HepG2 (cell line): Measurements from ENCODE around the gene CACNG7. TPM values are rescaled to one million over a fixed set of nuclear protein-coding genes. Genes with fewer than 3 reads are reported as not detected.

Experiments used
- CHCHD3 ChIP-seq: sonication (generic); formaldehyde crosslinking; IDR thresholded peaks from 2 replicates; pipeline ENCODE4 v1.8.0; 2022; ENCODE audit warnings: mild to moderate bottlenecking, missing genetic modification reagents, moderate library complexity
- ELF3 ChIP-seq: IDR thresholded peaks from 2 replicates; pipeline ENCODE4 v1.6.1; 2016; ENCODE audit warnings: missing genetic modification reagents, missing compliant biosample characterization
- HMGA1 ChIP-seq: sonication (generic); formaldehyde crosslinking; conservative IDR thresholded peaks from 2 replicates; pipeline ENCODE4 v1.4.0; 2020; ENCODE audit warnings: missing genetic modification reagents
- KMT2A ChIP-seq: sonication (generic); formaldehyde crosslinking; IDR thresholded peaks from 2 replicates; pipeline ENCODE4 v1.4.0; 2020; ENCODE audit warnings: missing genetic modification reagents
- MAZ ChIP-seq, 2 experiments: sonication (generic) in 1 of 2; formaldehyde crosslinking in 1 of 2; IDR thresholded peaks; 2 replicates each; pipeline versions ENCODE4 v1.5.0 to v1.6.1; 2012 to 2020; ENCODE audit warnings: low read depth in 2 of 2, mild to moderate bottlenecking in 2 of 2, borderline replicate concordance in 1 of 2, improper control_type of control experiment in 1 of 2, low read length in 1 of 2, missing genetic modification reagents in 1 of 2, moderate library complexity in 1 of 2
- MTA1 ChIP-seq: sonication (generic); formaldehyde crosslinking; IDR thresholded peaks from 2 replicates; pipeline ENCODE4 v1.4.0; 2020; ENCODE audit warnings: missing genetic modification reagents, mild to moderate bottlenecking, borderline replicate concordance
- MYNN ChIP-seq: sonication (generic); formaldehyde crosslinking; IDR thresholded peaks from 2 replicates; pipeline ENCODE4 v1.4.0; 2020; ENCODE audit warnings: mild to moderate bottlenecking, low read depth, missing genetic modification reagents
- NR2F1 ChIP-seq, 2 experiments: fragments of 450-650 bp in 1 of 2; formaldehyde crosslinking in 1 of 2; IDR thresholded peaks; 2 replicates each; pipeline versions ENCODE4 v1.5.0 to v1.6.1; 2016 to 2020; ENCODE audit warnings: mild to moderate bottlenecking in 1 of 2, missing compliant biosample characterization in 1 of 2, missing genetic modification reagents in 1 of 2, moderate library complexity in 1 of 2
- RBM39 ChIP-seq: fragments of 200-400 bp; formaldehyde crosslinking; IDR thresholded peaks from one replicate; pipeline ENCODE4 v1.6.1; 2018; ENCODE audit warnings: antibody characterized with exemption, mild to moderate bottlenecking, low read depth, low read length; ENCODE audit not compliant: poor library complexity, severe bottlenecking
- RNF2 ChIP-seq: fragments of 450-650 bp; conservative IDR thresholded peaks from 2 replicates; pipeline ENCODE4 v1.6.1; 2016; ENCODE audit warnings: low read depth
- STAG1 ChIP-seq: sonication (generic); formaldehyde crosslinking; IDR thresholded peaks from 2 replicates; pipeline ENCODE4 v1.4.0; 2020; ENCODE audit warnings: missing genetic modification reagents
- TCF7 ChIP-seq: sonication (generic); IDR thresholded peaks from 2 replicates; pipeline ENCODE4 v1.6.1; 2016; ENCODE audit warnings: antibody characterized with exemption, low read depth
- U2AF2 ChIP-seq: fragments of 200-400 bp; formaldehyde crosslinking; IDR thresholded peaks from 2 replicates; pipeline ENCODE4 v1.6.1; 2017; ENCODE audit warnings: low read depth, mild to moderate bottlenecking, low read length
- ZNF709 ChIP-seq: sonication (generic); formaldehyde crosslinking; IDR thresholded peaks from 2 replicates; pipeline ENCODE4 v1.5.0; 2020; ENCODE audit warnings: mild to moderate bottlenecking, missing genetic modification reagents
- polyA plus RNA-seq, 8 experiments: library from polyadenylated mRNA; depleted of rRNA in 3 of 8; stranded (reverse) in 7 of 8; unstranded in 1 of 8; fragments of >200 nt; fragmentation: Illumina TruSeq in 4 of 8; extraction: Trizol in 4 of 8; gene quantifications; 2 replicates each; pipeline versions ENCODE4 v1.2.1 to v1.2.3, GENCODE V29; 2011 to 2016; ENCODE audit warnings: low read depth in 4 of 8, missing spikeins in 1 of 8, mixed read lengths in 1 of 8; ENCODE audit not compliant: insufficient read depth in 1 of 8
- total RNA-seq, 5 experiments: library from RNA; depleted of rRNA; stranded (reverse); fragments of >200 nt; fragmentation: Illumina TruSeq; extraction: Trizol; gene quantifications; 2 replicates each; pipeline ENCODE4 v1.2.3, GENCODE V29; 2016; ENCODE audit warnings: low read depth in 1 of 5
- TF ChIP-seq, protein P1 (sequence below): sonication (generic); formaldehyde crosslinking; conservative IDR thresholded peaks from 2 replicates; pipeline ENCODE4 v1.4.0; 2020; ENCODE audit warnings: missing genetic modification reagents
- TF ChIP-seq, protein P2 (sequence below): sonication (generic); formaldehyde crosslinking; IDR thresholded peaks from 2 replicates; pipeline ENCODE4 v1.4.0; 2020; ENCODE audit warnings: missing genetic modification reagents
- TF ChIP-seq, protein P3 (sequence below): sonication (generic); formaldehyde crosslinking; IDR thresholded peaks from 2 replicates; pipeline ENCODE4 v1.4.0; 2020; ENCODE audit warnings: mild to moderate bottlenecking, missing genetic modification reagents
- TF ChIP-seq, protein P4 (sequence below): sonication (generic); formaldehyde crosslinking; IDR thresholded peaks from 2 replicates; pipeline ENCODE4 v1.8.1; 2023; ENCODE audit warnings: mild to moderate bottlenecking, inconsistent platforms, moderate library complexity, missing genetic modification reagents, borderline replicate concordance
- TF ChIP-seq, protein P5 (sequence below): sonication (generic); formaldehyde crosslinking; IDR thresholded peaks from 2 replicates; pipeline ENCODE4 v1.5.0; 2020; ENCODE audit warnings: missing genetic modification reagents
- TF ChIP-seq, protein P6 (sequence below): sonication (generic); formaldehyde crosslinking; IDR thresholded peaks from 2 replicates; pipeline ENCODE4 v1.5.1; 2020; ENCODE audit warnings: missing genetic modification reagents, mild to moderate bottlenecking, borderline replicate concordance

The CACNG7 gene
- total and polyA plus RNA-seq, 2 of the 13 experiments (the other 11 are each of a cell fraction or from before 2014, with no cell fraction given) = not detected

DNA sequence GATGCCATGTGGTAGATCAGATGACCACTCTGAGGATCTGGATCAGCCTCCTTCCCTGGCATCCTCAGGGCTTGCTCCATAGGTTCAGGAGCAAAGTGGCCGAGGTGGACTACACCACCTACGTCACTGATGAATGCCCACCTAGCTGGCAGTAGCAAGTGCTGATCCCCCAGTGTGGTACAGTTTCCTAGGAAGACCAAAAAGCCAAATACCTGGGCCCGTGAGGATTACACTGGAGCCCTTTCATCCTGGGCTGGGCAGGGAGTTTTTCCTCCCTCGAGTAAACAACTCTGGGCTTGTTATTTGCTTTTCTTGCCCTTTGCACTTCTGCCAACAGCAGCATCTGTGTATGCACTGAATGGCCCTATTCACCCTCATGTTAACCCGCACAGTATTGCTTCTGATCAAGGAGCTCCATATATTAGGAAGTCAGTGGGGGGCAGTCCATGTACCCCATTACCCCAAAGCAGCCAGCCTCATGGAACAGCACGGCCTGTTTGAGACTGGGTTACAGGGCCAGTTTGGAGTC lies 44.7 kb upstream of the CACNG7 start (continued):
- TF ChIP-seq, protein P1, sequence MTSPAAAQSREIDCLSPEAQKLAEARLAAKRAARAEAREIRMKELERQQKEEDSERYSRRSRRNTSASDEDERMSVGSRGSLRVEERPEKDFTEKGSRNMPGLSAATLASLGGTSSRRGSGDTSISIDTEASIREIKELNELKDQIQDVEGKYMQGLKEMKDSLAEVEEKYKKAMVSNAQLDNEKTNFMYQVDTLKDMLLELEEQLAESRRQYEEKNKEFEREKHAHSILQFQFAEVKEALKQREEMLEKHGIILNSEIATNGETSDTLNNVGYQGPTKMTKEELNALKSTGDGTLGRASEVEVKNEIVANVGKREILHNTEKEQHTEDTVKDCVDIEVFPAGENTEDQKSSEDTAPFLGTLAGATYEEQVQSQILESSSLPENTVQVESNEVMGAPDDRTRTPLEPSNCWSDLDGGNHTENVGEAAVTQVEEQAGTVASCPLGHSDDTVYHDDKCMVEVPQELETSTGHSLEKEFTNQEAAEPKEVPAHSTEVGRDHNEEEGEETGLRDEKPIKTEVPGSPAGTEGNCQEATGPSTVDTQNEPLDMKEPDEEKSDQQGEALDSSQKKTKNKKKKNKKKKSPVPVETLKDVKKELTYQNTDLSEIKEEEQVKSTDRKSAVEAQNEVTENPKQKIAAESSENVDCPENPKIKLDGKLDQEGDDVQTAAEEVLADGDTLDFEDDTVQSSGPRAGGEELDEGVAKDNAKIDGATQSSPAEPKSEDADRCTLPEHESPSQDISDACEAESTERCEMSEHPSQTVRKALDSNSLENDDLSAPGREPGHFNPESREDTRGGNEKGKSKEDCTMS (CRISPR knock-in tag) = no peak
- TF ChIP-seq STAG1 (CRISPR knock-in tag) (no peak; the same call in 1 of the 2 replicates), MAZ (IDR thresholded peaks at IDR 0.05; ENCODE audit: borderline replicate concordance, low read depth, low read length) (peak; percentile 60; the same call in 1 of the 2 replicates), MAZ (CRISPR knock-in tag; IDR thresholded peaks at IDR 0.05; ENCODE audit: low read depth) (no peak), HMGA1 (CRISPR knock-in tag) (no peak), CHCHD3 (CRISPR knock-in tag) (no peak), U2AF2 (no peak), KMT2A (CRISPR knock-in tag) (0 out of 2 replicates have a peak, but pooled peaks have one; percentile 47), MYNN (CRISPR knock-in tag) (no peak), ZNF709 (CRISPR knock-in tag) (peak; percentile 74; the same call in 1 of the 2 replicates), RBM39 (no peak), RNF2 (no peak), NR2F1 (CRISPR knock-in tag; IDR thresholded peaks at IDR 0.05) (peak; percentile 97 to 99), ELF3 (CRISPR knock-in tag) (peak; percentile 93), MTA1 (CRISPR knock-in tag) (peak; percentile 69), TCF7 (peak; percentile 94)
- TF ChIP-seq, protein P2, sequence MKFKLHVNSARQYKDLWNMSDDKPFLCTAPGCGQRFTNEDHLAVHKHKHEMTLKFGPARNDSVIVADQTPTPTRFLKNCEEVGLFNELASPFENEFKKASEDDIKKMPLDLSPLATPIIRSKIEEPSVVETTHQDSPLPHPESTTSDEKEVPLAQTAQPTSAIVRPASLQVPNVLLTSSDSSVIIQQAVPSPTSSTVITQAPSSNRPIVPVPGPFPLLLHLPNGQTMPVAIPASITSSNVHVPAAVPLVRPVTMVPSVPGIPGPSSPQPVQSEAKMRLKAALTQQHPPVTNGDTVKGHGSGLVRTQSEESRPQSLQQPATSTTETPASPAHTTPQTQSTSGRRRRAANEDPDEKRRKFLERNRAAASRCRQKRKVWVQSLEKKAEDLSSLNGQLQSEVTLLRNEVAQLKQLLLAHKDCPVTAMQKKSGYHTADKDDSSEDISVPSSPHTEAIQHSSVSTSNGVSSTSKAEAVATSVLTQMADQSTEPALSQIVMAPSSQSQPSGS (CRISPR knock-in tag) = peak; percentile 76
- TF ChIP-seq, protein P3, sequence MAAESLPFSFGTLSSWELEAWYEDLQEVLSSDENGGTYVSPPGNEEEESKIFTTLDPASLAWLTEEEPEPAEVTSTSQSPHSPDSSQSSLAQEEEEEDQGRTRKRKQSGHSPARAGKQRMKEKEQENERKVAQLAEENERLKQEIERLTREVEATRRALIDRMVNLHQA = no peak
- TF ChIP-seq, protein P4, sequence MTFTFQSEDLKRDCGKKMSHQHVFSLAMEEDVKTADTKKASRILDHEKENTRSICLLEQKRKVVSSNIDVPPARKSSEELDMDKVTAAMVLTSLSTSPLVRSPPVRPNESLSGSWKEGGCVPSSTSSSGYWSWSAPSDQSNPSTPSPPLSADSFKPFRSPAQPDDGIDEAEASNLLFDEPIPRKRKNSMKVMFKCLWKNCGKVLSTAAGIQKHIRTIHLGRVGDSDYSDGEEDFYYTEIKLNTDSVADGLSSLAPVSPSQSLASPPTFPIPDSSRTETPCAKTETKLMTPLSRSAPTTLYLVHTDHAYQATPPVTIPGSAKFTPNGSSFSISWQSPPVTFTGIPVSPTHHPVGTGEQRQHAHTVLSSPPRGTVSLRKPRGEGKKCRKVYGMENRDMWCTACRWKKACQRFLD = 0 out of 2 replicates have a peak, but pooled peaks have one; percentile 17
- TF ChIP-seq, protein P5, sequence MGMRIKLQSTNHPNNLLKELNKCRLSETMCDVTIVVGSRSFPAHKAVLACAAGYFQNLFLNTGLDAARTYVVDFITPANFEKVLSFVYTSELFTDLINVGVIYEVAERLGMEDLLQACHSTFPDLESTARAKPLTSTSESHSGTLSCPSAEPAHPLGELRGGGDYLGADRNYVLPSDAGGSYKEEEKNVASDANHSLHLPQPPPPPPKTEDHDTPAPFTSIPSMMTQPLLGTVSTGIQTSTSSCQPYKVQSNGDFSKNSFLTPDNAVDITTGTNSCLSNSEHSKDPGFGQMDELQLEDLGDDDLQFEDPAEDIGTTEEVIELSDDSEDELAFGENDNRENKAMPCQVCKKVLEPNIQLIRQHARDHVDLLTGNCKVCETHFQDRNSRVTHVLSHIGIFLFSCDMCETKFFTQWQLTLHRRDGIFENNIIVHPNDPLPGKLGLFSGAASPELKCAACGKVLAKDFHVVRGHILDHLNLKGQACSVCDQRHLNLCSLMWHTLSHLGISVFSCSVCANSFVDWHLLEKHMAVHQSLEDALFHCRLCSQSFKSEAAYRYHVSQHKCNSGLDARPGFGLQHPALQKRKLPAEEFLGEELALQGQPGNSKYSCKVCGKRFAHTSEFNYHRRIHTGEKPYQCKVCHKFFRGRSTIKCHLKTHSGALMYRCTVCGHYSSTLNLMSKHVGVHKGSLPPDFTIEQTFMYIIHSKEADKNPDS (CRISPR knock-in tag) = 0 out of 2 replicates have a peak, but pooled peaks have one; percentile 38
- TF ChIP-seq, protein P6, sequence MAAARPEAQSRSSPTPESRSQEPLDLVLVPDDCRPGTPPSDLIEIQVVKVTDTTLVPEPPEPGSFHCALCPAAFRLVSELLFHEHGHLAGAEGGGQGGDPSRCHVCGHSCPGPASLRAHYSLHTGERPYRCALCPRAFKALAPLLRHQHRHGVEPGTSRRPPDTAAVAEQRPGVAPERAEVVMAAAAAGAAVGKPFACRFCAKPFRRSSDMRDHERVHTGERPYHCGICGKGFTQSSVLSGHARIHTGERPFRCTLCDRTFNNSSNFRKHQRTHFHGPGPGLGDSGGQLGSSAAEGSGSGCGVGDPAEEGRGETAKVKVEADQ (CRISPR knock-in tag) = no peak
